Measurements from ENCODE around the gene LTK.
A peak's percentile ranks its signal among the peaks of the same experiment; 100 is the strongest.

Gene LTK

GRCh38 chr15:41501931-41502794 is 11.5 kb downstream of the LTK start:
- peak; percentile 56 for DNase-seq (ENCODE audit: insufficient read length, low spot score)
- FAIRE-seq = peak; percentile 66

GRCh38 chr15:41501191-41501917 is 12.3 kb downstream of the LTK start:
- TF ChIP-seq POU2F2 (IDR thresholded peaks at IDR 0.05; ENCODE audit: low read depth, low read length) (no peak), POLR2A (IDR thresholded peaks at IDR 0.05; ENCODE audit: low read depth, low read length) (no peak), TAF1 (IDR thresholded peaks at IDR 0.05; ENCODE audit: low read depth, low read length) (no peak), PAX5 (IDR thresholded peaks at IDR 0.05; ENCODE audit: insufficient read depth, low read length, severe bottlenecking) (no peak), POLR2AphosphoS5 (IDR thresholded peaks at IDR 0.05; ENCODE audit: low read depth, low read length) (no peak), SPI1 (IDR thresholded peaks at IDR 0.05; ENCODE audit: low read depth, low read length) (no peak)
- DNase-seq (ENCODE audit: insufficient read length, low spot score) (peak; percentile 54), FAIRE-seq (peak; percentile 77)

More at GRCh38 chr15:41501931-41502794, 11.5 kb downstream of the LTK start:
- TF ChIP-seq POLR2A (IDR thresholded peaks at IDR 0.05; ENCODE audit: low read depth, low read length) = no peak
- TF ChIP-seq PAX5 (IDR thresholded peaks at IDR 0.05; ENCODE audit: insufficient read depth, low read length, severe bottlenecking) = no peak
- peak; percentile 65 for TF ChIP-seq SPI1 (IDR thresholded peaks at IDR 0.05; ENCODE audit: low read depth, low read length)

- DNase-seq (ENCODE audit: insufficient read length, low spot score) (no peak), FAIRE-seq (no peak)
- TF ChIP-seq TAF1 (IDR thresholded peaks at IDR 0.05; ENCODE audit: low read depth, low read length) (no peak), POU2F2 (IDR thresholded peaks at IDR 0.05; ENCODE audit: low read depth, low read length) (no peak), POLR2AphosphoS5 (IDR thresholded peaks at IDR 0.05; ENCODE audit: low read depth, low read length) (no peak), SPI1 (IDR thresholded peaks at IDR 0.05; ENCODE audit: low read depth, low read length) (no peak), PAX5 (IDR thresholded peaks at IDR 0.05; ENCODE audit: insufficient read depth, low read length, severe bottlenecking) (no peak), POLR2A (IDR thresholded peaks at IDR 0.05; ENCODE audit: low read depth, low read length) (no peak)
Observed at GRCh38 chr15:41499109-41499851, 14.3 kb downstream of the LTK start.

GRCh38 chr15:41498657-41499056 is 15.0 kb downstream of the LTK start:
- DNase-seq (ENCODE audit: insufficient read length, low spot score) (no peak), FAIRE-seq (no peak)
- TF ChIP-seq POLR2AphosphoS5 (IDR thresholded peaks at IDR 0.05; ENCODE audit: low read depth, low read length) (no peak), PAX5 (IDR thresholded peaks at IDR 0.05; ENCODE audit: insufficient read depth, low read length, severe bottlenecking) (no peak), POLR2A (IDR thresholded peaks at IDR 0.05; ENCODE audit: low read depth, low read length) (no peak), TAF1 (IDR thresholded peaks at IDR 0.05; ENCODE audit: low read depth, low read length) (no peak), POU2F2 (IDR thresholded peaks at IDR 0.05; ENCODE audit: low read depth, low read length) (no peak), SPI1 (IDR thresholded peaks at IDR 0.05; ENCODE audit: low read depth, low read length) (no peak)

GRCh38 chr15:41495736-41496599 is 17.7 kb downstream of the LTK start:
- TF ChIP-seq PAX5 (IDR thresholded peaks at IDR 0.05; ENCODE audit: insufficient read depth, low read length, severe bottlenecking) (no peak), POU2F2 (IDR thresholded peaks at IDR 0.05; ENCODE audit: low read depth, low read length) (no peak), POLR2A (IDR thresholded peaks at IDR 0.05; ENCODE audit: low read depth, low read length) (no peak), POLR2AphosphoS5 (IDR thresholded peaks at IDR 0.05; ENCODE audit: low read depth, low read length) (no peak)
- FAIRE-seq = no peak
- DNase-seq (ENCODE audit: insufficient read length, low spot score) = no peak

- TF ChIP-seq PAX5 (IDR thresholded peaks at IDR 0.05; ENCODE audit: insufficient read depth, low read length, severe bottlenecking) = no peak
- no peak for TF ChIP-seq POU2F2 (IDR thresholded peaks at IDR 0.05; ENCODE audit: low read depth, low read length)
- TF ChIP-seq POLR2A (IDR thresholded peaks at IDR 0.05; ENCODE audit: low read depth, low read length) = no peak
- TF ChIP-seq SPI1 (IDR thresholded peaks at IDR 0.05; ENCODE audit: low read depth, low read length) = no peak
- no peak for DNase-seq (ENCODE audit: insufficient read length, low spot score)
- peak; percentile 23 for FAIRE-seq
Observed at GRCh38 chr15:41494922-41495735, 18.5 kb downstream of the LTK start.

GRCh38 chr15:41494190-41494921 is 19.3 kb downstream of the LTK start:
- TF ChIP-seq TAF1 (IDR thresholded peaks at IDR 0.05; ENCODE audit: low read depth, low read length) (no peak), POLR2A (IDR thresholded peaks at IDR 0.05; ENCODE audit: low read depth, low read length) (no peak), POU2F2 (IDR thresholded peaks at IDR 0.05; ENCODE audit: low read depth, low read length) (no peak)
- DNase-seq (ENCODE audit: insufficient read length, low spot score) = peak; percentile 60
- FAIRE-seq = peak; percentile 65

- TF ChIP-seq POU2F2 (IDR thresholded peaks at IDR 0.05; ENCODE audit: low read depth, low read length) = no peak
- TF ChIP-seq SPI1 (IDR thresholded peaks at IDR 0.05; ENCODE audit: low read depth, low read length) = no peak
- no peak for TF ChIP-seq PAX5 (IDR thresholded peaks at IDR 0.05; ENCODE audit: insufficient read depth, low read length, severe bottlenecking)
- TF ChIP-seq TAF1 (IDR thresholded peaks at IDR 0.05; ENCODE audit: low read depth, low read length) = no peak
- no peak for TF ChIP-seq POLR2A (IDR thresholded peaks at IDR 0.05; ENCODE audit: low read depth, low read length)
- TF ChIP-seq POLR2AphosphoS5 (IDR thresholded peaks at IDR 0.05; ENCODE audit: low read depth, low read length) = no peak
- DNase-seq (ENCODE audit: insufficient read length, low spot score) = no peak
Observed at GRCh38 chr15:41493902-41494189, 19.8 kb downstream of the LTK start.

More at GRCh38 chr15:41493902-41494189, 19.8 kb downstream of the LTK start:
- no peak for FAIRE-seq

Measured in GM12891 (cell line).